Ascending aorta (tissue), 2 donors: ENCODE data around the gene AUTS2. TPM values are rescaled to one million over a fixed set of nuclear protein-coding genes. Genes with fewer than 3 reads are reported as not detected.

ENCODE experiments used
- DNase-seq, 2 donors: peaks; one replicate each; pipeline ENCODE4 v3.0.0-alpha.2; 2019; ENCODE audit warnings: low spot score in 2 of 2
- H3K27ac ChIP-seq, 2 donors: fragments of 200-600 bp; sonication (generic); one replicate each; pipeline ENCODE4 v1.5.1; 2016 to 2017; ENCODE audit warnings: mild to moderate bottlenecking in 1 of 2
- H3K27me3 ChIP-seq: fragments of 200-600 bp; sonication (generic); one replicate; pipeline ENCODE4 v1.5.1; 2017
- H3K36me3 ChIP-seq, 2 donors: fragments of 200-600 bp; sonication (generic); one replicate each; pipeline ENCODE4 v1.5.1; 2016
- H3K4me1 ChIP-seq, 2 donors: fragments of 200-600 bp; sonication (generic); one replicate each; pipeline ENCODE4 v1.5.1; 2016 to 2017; ENCODE audit warnings: mild to moderate bottlenecking in 1 of 2
- H3K4me3 ChIP-seq, 2 donors: fragments of 200-600 bp; sonication (generic); one replicate each; pipeline ENCODE4 v1.5.1; 2016 to 2017; ENCODE audit warnings: mild to moderate bottlenecking in 1 of 2
- H3K9me3 ChIP-seq, 2 donors: fragments of 200-600 bp; sonication (generic); one replicate each; pipeline ENCODE4 v1.5.1; 2016
- intact Hi-C: fragments of 100-400 bp; cut with DNase I; formaldehyde crosslinking; loops from one replicate; pipeline ENCODE4 v1.15.1; 2023
- total RNA-seq: library from RNA; depleted of rRNA; stranded (reverse); fragments of >200 nt; gene quantifications from one replicate; pipeline ENCODE4 v1.1.0, GENCODE V29; 2016
- TF ChIP-seq, protein P1 (sequence below), 3 experiments: fragments of 200-600 bp in 2 of 3; fragments of 450-650 bp in 1 of 3; sonication (generic) in 2 of 3; IDR thresholded peaks; one replicate each; pipeline ENCODE4 v1.5.1; 2016 to 2019; ENCODE audit warnings: antibody characterized with exemption in 3 of 3, mild to moderate bottlenecking in 1 of 3, moderate library complexity in 1 of 3

AUTS2 gene
- total RNA-seq, 1 donor from 2014 or later: 90.4 TPM

DNA sequence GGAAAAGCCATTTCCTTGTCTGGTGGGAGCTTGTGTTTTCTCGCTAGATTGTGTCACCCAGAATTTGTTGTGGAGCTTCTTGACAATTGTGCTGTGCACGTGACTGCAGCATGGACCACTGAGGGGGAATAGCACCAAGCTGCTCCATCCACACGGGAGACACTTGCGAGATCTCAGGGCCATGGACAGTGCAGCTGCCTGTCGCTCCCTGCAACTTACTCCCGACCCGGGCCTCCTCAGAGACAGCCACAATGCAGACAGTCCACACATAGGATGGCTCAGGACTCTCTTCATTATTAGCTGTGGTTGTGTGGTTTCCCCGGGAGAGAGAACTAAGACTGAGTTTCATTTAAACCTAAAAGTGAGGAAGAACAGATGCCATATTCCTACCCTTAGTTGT lies 860.5 kb downstream of the AUTS2 start:
- no peak overlapping the region for H3K4me3 ChIP-seq
- H3K9me3 ChIP-seq: no peaks in the 10 kb centered on the region
- H3K27ac ChIP-seq: no peak overlapping the region
- no peaks in the 10 kb centered on the region for H3K27me3 ChIP-seq
- TF ChIP-seq, protein P1, sequence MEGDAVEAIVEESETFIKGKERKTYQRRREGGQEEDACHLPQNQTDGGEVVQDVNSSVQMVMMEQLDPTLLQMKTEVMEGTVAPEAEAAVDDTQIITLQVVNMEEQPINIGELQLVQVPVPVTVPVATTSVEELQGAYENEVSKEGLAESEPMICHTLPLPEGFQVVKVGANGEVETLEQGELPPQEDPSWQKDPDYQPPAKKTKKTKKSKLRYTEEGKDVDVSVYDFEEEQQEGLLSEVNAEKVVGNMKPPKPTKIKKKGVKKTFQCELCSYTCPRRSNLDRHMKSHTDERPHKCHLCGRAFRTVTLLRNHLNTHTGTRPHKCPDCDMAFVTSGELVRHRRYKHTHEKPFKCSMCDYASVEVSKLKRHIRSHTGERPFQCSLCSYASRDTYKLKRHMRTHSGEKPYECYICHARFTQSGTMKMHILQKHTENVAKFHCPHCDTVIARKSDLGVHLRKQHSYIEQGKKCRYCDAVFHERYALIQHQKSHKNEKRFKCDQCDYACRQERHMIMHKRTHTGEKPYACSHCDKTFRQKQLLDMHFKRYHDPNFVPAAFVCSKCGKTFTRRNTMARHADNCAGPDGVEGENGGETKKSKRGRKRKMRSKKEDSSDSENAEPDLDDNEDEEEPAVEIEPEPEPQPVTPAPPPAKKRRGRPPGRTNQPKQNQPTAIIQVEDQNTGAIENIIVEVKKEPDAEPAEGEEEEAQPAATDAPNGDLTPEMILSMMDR (IDR thresholded peaks at IDR 0.05): no peak
- H3K4me1 ChIP-seq: no peaks in the 10 kb centered on the region
- intact Hi-C loops: no loop called here
- DNase-seq: no peak
- H3K36me3 ChIP-seq: no peaks in the 10 kb centered on the region

GRCh38 chr7:70459546-70459945 lies 861.3 kb downstream of the AUTS2 start:
- H3K9me3 ChIP-seq: no peaks in the 10 kb centered on the region
- H3K36me3 ChIP-seq: no peaks in the 10 kb centered on the region
- TF ChIP-seq, protein P1 (IDR thresholded peaks at IDR 0.05): no peak
- H3K4me3 ChIP-seq: no peak overlapping the region
- no peaks in the 10 kb centered on the region for H3K4me1 ChIP-seq
- no peaks in the 10 kb centered on the region for H3K27me3 ChIP-seq
- no peak for DNase-seq
- no peak overlapping the region for H3K27ac ChIP-seq
- intact Hi-C loops: no loop called here

DNA sequence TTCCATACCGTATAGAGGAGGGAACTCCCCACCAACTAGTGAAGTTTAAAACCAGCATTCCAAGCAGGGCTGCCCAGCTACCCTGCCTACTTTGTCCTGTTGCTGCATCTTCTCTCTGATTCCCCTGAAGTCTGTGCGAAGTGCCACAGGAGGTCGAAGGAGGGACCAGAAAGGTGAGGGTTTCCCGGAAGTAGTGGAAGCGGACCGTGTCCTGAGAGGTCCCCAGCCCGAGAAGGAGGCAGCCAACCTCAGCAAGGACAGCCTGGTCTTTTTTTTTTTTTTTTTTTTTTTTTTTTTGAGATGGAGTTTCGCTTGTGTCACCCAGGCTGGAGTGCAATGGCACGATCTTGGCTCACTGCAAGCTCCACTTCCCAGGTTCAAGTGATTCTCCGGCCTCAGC lies 861.8 kb downstream of the AUTS2 start:
- TF ChIP-seq, protein P1 (IDR thresholded peaks at IDR 0.05): no peak
- intact Hi-C loops: no loop called here
- no peaks in the 10 kb centered on the region for H3K27me3 ChIP-seq
- DNase-seq: no peak
- H3K27ac ChIP-seq: no peak overlapping the region
- H3K4me1 ChIP-seq: no peaks in the 10 kb centered on the region
- no peak overlapping the region for H3K4me3 ChIP-seq
- no peaks in the 10 kb centered on the region for H3K36me3 ChIP-seq
- no peaks in the 10 kb centered on the region for H3K9me3 ChIP-seq

GRCh38 chr7:70460562-70460961 lies 862.3 kb downstream of the AUTS2 start:
- Histone ChIP-seq H3K4me1 (no peaks in the 10 kb centered on the region), H3K27me3 (no peaks in the 10 kb centered on the region), H3K27ac (no peak overlapping the region), H3K36me3 (no peaks in the 10 kb centered on the region), H3K9me3 (no peaks in the 10 kb centered on the region), H3K4me3 (no peak overlapping the region)
- TF ChIP-seq, protein P1 (IDR thresholded peaks at IDR 0.05): no peak
- no peak for DNase-seq
- intact Hi-C loops: no loop called here

GRCh38 chr7:70463352-70463938 lies 865.2 kb downstream of the AUTS2 start:
- no peak for DNase-seq
- TF ChIP-seq, protein P1 (IDR thresholded peaks at IDR 0.05): no peak
- Histone ChIP-seq H3K27me3 (no peaks in the 10 kb centered on the region), H3K9me3 (no peaks in the 10 kb centered on the region), H3K27ac (no peak overlapping the region), H3K36me3 (no peaks in the 10 kb centered on the region), H3K4me3 (no peak overlapping the region), H3K4me1 (no peaks in the 10 kb centered on the region)
- intact Hi-C loops: no loop called here
